CD4-positive, alpha-beta T cell treated with Interleukin-10 for 1 hour (primary cell): ENCODE results near the gene PKIG.

Source experiments
- DNase-seq: peaks from one replicate; pipeline ENCODE4 v3.0.0-alpha.2; 2020

The PKIG gene

GRCh38 chr20:44621325-44621724 lies 38.9 kb downstream of the PKIG start:
- no peak for DNase-seq

DNA sequence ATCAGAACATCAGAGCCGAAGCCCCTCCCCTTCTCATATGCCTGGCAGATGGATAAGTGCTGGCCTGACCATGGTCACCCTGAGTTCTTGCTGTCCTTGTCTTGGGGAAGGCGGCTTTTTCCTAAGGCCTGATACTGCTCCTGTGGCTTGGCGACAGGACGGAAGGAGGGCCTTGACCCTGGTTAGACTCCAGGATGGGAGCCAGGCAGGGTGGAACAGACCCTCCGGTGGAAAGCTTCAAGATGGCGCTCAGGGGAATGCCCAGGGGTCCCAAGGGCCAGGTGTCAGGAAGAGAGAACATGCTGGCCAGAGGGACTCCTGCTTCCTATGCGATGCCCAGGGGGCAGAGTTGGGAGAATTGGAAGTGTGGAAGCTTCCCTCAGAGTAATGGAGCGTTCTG lies 39.6 kb downstream of the PKIG start:
- DNase-seq, result no peak

DNA sequence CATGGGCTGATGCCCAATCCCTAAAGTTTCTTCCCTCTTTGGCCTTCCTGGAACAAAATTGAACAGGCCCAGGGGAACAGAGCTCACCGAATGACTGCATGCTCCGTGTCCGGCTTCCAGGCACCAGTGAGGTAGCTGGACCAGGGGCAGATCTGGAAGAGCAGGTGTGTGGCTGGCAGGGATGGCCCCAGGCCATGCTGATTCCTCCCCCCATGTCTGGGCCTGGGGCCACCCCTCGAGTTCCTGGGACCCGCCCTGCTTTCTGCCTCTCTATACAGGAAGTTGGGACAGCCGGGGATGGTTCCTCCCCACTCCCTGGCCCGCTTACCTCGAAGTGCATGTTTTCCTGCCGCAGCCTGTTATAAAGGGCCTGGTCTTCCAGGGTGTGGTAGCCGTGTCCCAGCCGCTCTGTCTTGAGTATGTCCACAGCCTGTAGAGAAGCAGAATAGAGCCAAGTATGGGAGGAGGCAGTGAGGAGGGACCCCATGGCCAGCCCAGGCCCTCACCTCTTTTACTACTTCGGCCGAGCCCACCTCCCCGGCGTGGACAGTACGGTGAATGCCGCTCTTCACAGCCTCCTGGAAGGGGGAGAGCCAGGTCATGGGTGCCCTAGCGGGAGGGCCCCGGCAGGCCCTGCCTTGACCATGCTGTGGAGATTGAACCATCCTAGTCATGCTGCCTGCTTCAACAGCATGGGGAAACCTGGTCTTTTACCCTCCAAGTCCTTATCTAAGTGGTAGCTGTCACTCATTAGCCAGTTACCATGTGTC lies 40.3 kb downstream of the PKIG start:
- DNase-seq, result no peak

GRCh38 chr20:44624152-44624551 lies 41.8 kb downstream of the PKIG start:
- no peak for DNase-seq

GRCh38 chr20:44624743-44625271 lies 42.4 kb downstream of the PKIG start:
- no peak for DNase-seq

DNA sequence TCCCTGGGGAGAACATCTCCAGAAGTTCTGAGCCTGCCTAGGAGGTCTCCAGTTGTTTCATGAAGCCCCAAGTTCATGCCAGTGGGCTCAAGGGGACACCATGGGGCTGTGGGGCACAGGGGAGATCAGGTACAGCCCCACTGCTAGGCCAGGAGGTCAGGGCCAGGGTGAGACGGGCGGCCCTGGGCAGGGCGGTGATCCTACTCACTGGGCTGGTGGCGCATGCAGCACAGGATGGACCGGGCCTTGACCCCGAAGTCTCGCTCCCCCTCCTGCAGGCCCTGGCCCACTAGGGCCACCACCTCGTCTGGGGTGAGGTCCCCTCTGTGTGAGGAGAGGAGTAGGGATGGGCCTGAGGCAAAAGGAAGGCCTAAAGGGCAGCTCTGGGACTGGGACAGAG lies 43.0 kb downstream of the PKIG start:
- no peak for DNase-seq

GRCh38 chr20:44626278-44626677 lies 43.9 kb downstream of the PKIG start:
- no peak for DNase-seq

- no peak for DNase-seq
Observed at GRCh38 chr20:44627364-44628010, 45.1 kb downstream of the PKIG start.

GRCh38 chr20:44629017-44629385 lies 46.6 kb downstream of the PKIG start:
- no peak for DNase-seq

GRCh38 chr20:44629542-44629941 lies 47.2 kb downstream of the PKIG start:
- no peak for DNase-seq

GRCh38 chr20:44630297-44630696 lies 47.9 kb downstream of the PKIG start:
- no peak for DNase-seq

DNA sequence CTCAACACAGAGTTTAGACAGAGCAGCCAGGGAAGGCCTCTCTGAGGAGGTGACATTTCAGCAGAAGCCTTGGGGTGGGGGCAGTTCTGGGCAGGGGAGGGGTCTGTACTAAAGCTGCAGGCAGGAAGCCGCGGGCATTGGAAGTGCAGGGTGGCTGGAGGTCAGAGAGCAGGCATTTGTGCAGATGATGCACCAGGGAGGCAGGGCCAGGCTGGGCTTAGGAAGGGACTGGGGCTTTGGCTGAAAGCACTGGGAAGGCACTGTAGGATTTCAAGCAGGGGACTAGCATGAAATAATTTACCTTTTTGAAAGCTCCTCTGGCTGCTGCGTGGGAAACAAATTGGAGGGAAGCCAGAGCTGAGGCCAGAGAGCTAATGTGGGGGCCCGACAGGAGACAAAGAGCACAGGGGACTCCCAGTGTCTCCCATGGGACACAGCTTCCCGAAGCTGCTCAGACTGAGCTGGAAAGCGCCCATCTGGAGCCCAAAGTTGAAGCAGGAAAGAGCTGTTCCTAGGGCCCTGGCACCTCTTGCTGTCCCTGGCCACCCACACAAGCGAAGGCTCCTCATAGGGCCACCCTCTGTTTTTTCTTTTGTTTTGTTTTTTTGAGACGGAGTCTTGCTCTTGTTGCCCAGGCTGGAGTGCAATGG lies 49.8 kb downstream of the PKIG start:
- DNase-seq, result no peak

GRCh38 chr20:44633187-44633810 lies 50.9 kb downstream of the PKIG start:
- DNase-seq, result no peak

GRCh38 chr20:44633872-44634600 lies 51.7 kb downstream of the PKIG start:
- no peak for DNase-seq

DNA sequence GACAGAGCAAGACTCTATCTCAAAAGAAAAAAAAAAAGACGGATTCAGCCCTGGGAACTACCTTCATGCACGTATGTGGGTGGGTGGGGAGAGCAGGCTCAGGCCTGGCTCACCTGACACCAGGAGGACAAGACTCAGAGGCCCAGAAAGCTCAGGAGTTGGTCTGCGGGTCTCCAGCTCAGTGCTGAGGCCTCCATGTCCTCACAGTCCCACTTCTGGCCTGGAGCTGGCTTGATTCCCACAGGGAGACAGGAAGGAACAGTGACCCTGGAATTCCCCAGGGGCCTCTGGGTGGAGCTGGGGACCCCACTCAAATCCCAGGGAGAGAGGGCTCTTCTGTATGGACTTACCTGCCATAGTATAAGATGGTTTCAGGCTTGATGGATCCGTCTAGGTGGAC lies 53.5 kb downstream of the PKIG start:
- no peak for DNase-seq

DNA sequence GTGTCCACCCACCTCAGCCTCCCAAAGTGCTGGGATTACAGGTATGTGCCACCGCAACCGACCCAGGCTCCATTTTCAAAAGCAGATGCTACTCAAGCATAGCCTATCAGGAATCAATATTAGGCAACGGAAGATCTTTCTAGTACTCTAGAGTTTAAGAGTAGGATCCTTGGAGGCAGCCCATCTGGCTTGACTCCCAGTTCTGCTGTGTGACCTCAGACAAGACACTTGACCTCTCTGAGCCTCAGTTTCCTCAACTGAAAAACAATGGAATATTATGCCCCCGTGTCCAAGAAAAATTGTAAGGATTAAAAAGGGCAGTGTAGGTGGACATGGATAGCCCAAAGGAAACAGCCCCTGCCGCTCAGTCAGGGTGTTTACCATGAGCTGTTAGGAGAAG lies 54.7 kb downstream of the PKIG start:
- no peak for DNase-seq

GRCh38 chr20:44637522-44638372 lies 55.4 kb downstream of the PKIG start:
- DNase-seq, result no peak

GRCh38 chr20:44640522-44640921 lies 58.1 kb downstream of the PKIG start:
- DNase-seq, result no peak

GRCh38 chr20:44641325-44641724 lies 58.9 kb downstream of the PKIG start:
- no peak for DNase-seq

DNA sequence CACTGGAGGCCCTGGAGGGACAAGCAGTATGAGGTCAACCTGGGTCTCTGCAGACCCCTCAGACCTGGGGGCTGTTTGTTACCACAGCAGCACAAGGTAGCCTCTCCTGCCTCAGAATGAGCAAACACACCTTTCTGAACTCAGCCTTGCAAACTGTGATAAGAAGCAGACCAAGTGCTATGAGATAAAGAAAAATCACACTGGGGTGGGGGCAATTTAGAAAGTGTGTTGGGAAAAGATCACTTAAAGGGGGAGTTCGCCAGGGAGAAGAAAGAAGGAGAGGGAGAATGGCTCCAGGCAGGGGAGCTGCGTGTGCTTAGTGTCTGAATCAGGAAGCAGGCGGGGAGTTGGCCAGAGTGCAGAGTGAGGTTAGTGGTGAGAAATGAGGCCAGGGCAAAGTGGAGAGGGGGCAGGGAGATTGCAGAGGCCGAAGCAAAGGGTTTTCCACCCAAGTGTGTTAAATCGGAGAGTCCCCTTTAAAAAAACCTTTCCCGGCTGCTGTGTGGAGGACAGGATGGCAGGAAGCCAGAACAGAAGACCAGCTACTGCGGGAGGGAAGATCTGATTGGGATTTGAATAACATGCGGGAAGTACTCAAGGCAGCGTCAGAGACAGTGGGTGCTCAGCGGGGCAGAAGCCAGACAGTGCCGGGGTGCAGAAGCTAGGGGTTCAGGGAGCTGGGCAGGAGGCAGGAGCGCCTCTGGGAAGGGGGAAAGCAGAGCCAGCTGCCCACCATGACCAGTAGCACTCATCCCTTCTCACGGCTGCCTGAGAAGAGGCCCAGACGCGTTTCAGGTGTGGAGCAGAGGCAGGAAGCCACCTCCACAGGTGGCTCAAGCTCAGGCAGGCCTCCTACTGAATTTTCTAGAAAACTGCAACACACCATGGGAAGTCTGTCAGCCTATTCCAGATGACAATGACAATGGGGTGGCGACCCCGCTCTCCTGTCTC lies 60.1 kb downstream of the PKIG start:
- DNase-seq, result peak; percentile 53

- DNase-seq, result no peak
Observed at GRCh38 chr20:44643154-44643519, 60.8 kb downstream of the PKIG start.
